ENCODE measurements around the gene TERB1.
"Not testable (repeated sequence)": the region's sequence is repeated elsewhere in the genome, so short reads cannot be mapped to it uniquely, and the experiment has no call there.

The TERB1 gene

GRCh38 chr16:66814734-66815133 is 13.3 kb upstream of the TERB1 start:
- no peak for DNase-seq

GRCh38 chr16:66811043-66811442 is 9.7 kb upstream of the TERB1 start:
- DNase-seq, result no peak

- DNase-seq, result no peak
These were observed 9.0 kb upstream of the TERB1 start for GRCh38 chr16:66810391-66810790.

GRCh38 chr16:66809765-66810164 is 8.4 kb upstream of the TERB1 start:
- no peak for DNase-seq

GRCh38 chr16:66802159-66802558 is 775 bp upstream of the TERB1 start:
- no peak for DNase-seq

- DNase-seq, result no peak
These were observed 528 bp downstream of the TERB1 start for GRCh38 chr16:66800856-66801255.

- peak; percentile 77 for DNase-seq
These were observed 3.2 kb downstream of the TERB1 start for GRCh38 chr16:66798161-66798560.

- DNase-seq, result not testable (repeated sequence)
These were observed 7.4 kb downstream of the TERB1 start for GRCh38 chr16:66793984-66794383.

- no peak for DNase-seq
These were observed 11.2 kb downstream of the TERB1 start for GRCh38 chr16:66790130-66790733.

- no peak for DNase-seq
These were observed 14.0 kb downstream of the TERB1 start for GRCh38 chr16:66787427-66787826.

- DNase-seq, result no peak
These were observed 14.8 kb downstream of the TERB1 start for GRCh38 chr16:66786551-66786950.

GRCh38 chr16:66776457-66776856 is 24.9 kb downstream of the TERB1 start:
- DNase-seq, result no peak

GRCh38 chr16:66774981-66775380 is 26.4 kb downstream of the TERB1 start:
- no peak for DNase-seq

- DNase-seq, result no peak
These were observed 43.3 kb downstream of the TERB1 start for GRCh38 chr16:66758086-66758485.

GRCh38 chr16:66754819-66755218 is 46.6 kb downstream of the TERB1 start:
- no peak for DNase-seq

GRCh38 chr16:66754211-66754610 is 47.2 kb downstream of the TERB1 start:
- no peak for DNase-seq

GRCh38 chr16:66752958-66753357 is 48.4 kb downstream of the TERB1 start:
- no peak for DNase-seq

- no peak for DNase-seq
These were observed 49.0 kb downstream of the TERB1 start for GRCh38 chr16:66752379-66752778.

- no peak for DNase-seq
These were observed 49.4 kb downstream of the TERB1 start for GRCh38 chr16:66751992-66752322.

- DNase-seq, result peak; percentile 75
These were observed 49.9 kb downstream of the TERB1 start, which contains the start of gene DYNC1LI2 for GRCh38 chr16:66751303-66751991. DYNC1LI2 (minus strand) TSS chr16:66751609; CDS start chr16:66751591, 18 bp downstream.

GRCh38 chr16:66751053-66751302 is 50.4 kb downstream of the TERB1 start:
- no peak for DNase-seq

GRCh38 chr16:66750279-66751052 is 50.9 kb downstream of the TERB1 start:
- DNase-seq, result no peak

GRCh38 chr16:66746682-66747081 is 54.7 kb downstream of the TERB1 start:
- no peak for DNase-seq

- no peak for DNase-seq
These were observed 55.3 kb downstream of the TERB1 start for GRCh38 chr16:66746048-66746447.

Data from fibroblast of skin of back (primary cell).